ENCODE data around the gene CIART.

- no peak for TF ChIP-seq RXRA (IDR thresholded peaks at IDR 0.05)
- no peak for TF ChIP-seq CTCF (IDR thresholded peaks at IDR 0.05; ENCODE audit: low read depth, low read length, missing input control)
- no peak for TF ChIP-seq FOXA2 (IDR thresholded peaks at IDR 0.05)
- TF ChIP-seq TAF1 (conservative IDR thresholded peaks at IDR 0.05): no peak
- no peak for TF ChIP-seq REST (IDR thresholded peaks at IDR 0.05)
- no peak for TF ChIP-seq ATF3 (IDR thresholded peaks at IDR 0.05)
- no peak for TF ChIP-seq YY1 (IDR thresholded peaks at IDR 0.05)
These were observed 19.7 kb upstream of the CIART start for GRCh38 chr1:150262388-150263320.
